GM12878 (cell line): ENCODE measurements around the gene MYO1E. TPM values are rescaled to one million over a fixed set of nuclear protein-coding genes. Genes with fewer than 3 reads are reported as not detected.

Experiments
- ATAC-seq: fragments of 200-7000 bp; cut with Tn5 transposase; 3 replicates; pipeline ENCODE4 v1.9.1; 2020; ENCODE audit warnings: mild to moderate bottlenecking, moderate library complexity
- BruUV-seq: library from RNA; stranded (reverse); fragments of 400-500 nt; replicated peaks from 2 replicates; lab custom pipeline; 2021; lab: Mats Ljungman, UMichigan
- CTCF ChIA-PET: fragments of 300-600 bp; sonication (Branson Sonifier 250); formaldehyde crosslinking; extraction: SDS; loops from one replicate; lab custom pipeline; 2021; ENCODE audit warnings: inconsistent platforms; lab: Yijun Ruan, JAX
- POLR2A ChIA-PET: fragments of 350-600 bp; formaldehyde crosslinking; extraction: SDS; loops from one replicate; lab custom pipeline; 2021; ENCODE audit warnings: inconsistent platforms; lab: Charles Lee
- RAD21 ChIA-PET: fragments of 300-600 bp; sonication (Branson Sonifier 250); formaldehyde crosslinking; loops from one replicate; lab custom pipeline; 2023; ENCODE audit warnings: antibody characterized with exemption; ENCODE audit not compliant: unreplicated experiment; lab: Charles Lee
- SMC1A ChIA-PET: fragments of 300-600 bp; sonication (Branson Sonifier 250); formaldehyde crosslinking; loops from one replicate; lab custom pipeline; 2023; ENCODE audit not compliant: unreplicated experiment, uncharacterized antibody; lab: Charles Lee
- DNase-seq: peaks from one replicate; pipeline ENCODE4 v3.0.0-alpha.2; 2011; ENCODE audit warnings: low read depth, low spot score
- FAIRE-seq: peaks from 3 replicates; lab custom pipeline; 2011; peaks lifted over from hg19 to GRCh38; lab: Jason Lieb, UNC
- H2AFZ ChIP-seq: 2 replicates; pipeline ENCODE4 v1.6.0; 2011; ENCODE audit warnings: low read depth, low read length, control low read depth; ENCODE audit not compliant: control insufficient read depth
- H3K27ac ChIP-seq: 2 replicates; pipeline ENCODE4 v1.5.1; 2011; ENCODE audit warnings: control low read depth; ENCODE audit not compliant: control insufficient read depth, insufficient read depth
- H3K27me3 ChIP-seq, 2 experiments: replicated peaks in 1 of 2; 2 replicates each; pipeline versions ENCODE4 v1.6.0 to v1.6.1; 2011; ENCODE audit warnings: low read length in 1 of 2; ENCODE audit not compliant: control insufficient read depth in 2 of 2, insufficient read depth in 2 of 2
- H3K36me3 ChIP-seq, 2 experiments: 2 replicates each; pipeline ENCODE4 v1.5.1; 2011; ENCODE audit warnings: low read length in 1 of 2; ENCODE audit not compliant: control insufficient read depth in 2 of 2, insufficient read depth in 2 of 2
- H3K4me1 ChIP-seq: 2 replicates; pipeline ENCODE4 v1.6.1; 2011; ENCODE audit warnings: mild to moderate bottlenecking, low read length, moderate library complexity, mixed read lengths; ENCODE audit not compliant: control insufficient read depth, insufficient read depth
- H3K4me2 ChIP-seq: 2 replicates; pipeline ENCODE4 v1.6.0; 2011; ENCODE audit warnings: control low read depth; ENCODE audit not compliant: control insufficient read depth, insufficient read depth
- H3K4me3 ChIP-seq: fragments of 200-600 bp; sonication (generic); 2 replicates; pipeline ENCODE4 v1.5.1; 2016
- H3K79me2 ChIP-seq: 2 replicates; pipeline ENCODE4 v1.6.0; 2011; ENCODE audit warnings: low read length; ENCODE audit not compliant: control insufficient read depth, insufficient read depth
- H3K9ac ChIP-seq: 2 replicates; pipeline ENCODE4 v1.8.0; 2011; ENCODE audit warnings: low read length, control low read depth, mixed read lengths; ENCODE audit not compliant: control insufficient read depth, insufficient read depth
- H3K9me3 ChIP-seq: replicated peaks from 3 replicates; pipeline ENCODE4 v1.5.1; 2011; ENCODE audit warnings: mild to moderate bottlenecking, low read length; ENCODE audit not compliant: control insufficient read depth, insufficient read depth
- H4K20me1 ChIP-seq: 2 replicates; pipeline ENCODE4 v1.6.0; 2011; ENCODE audit not compliant: control insufficient read depth, insufficient read depth
- EED ChIP-seq: sonication (generic); IDR thresholded peaks from 2 replicates; pipeline ENCODE4 v1.6.1; 2016; ENCODE audit warnings: antibody characterized with exemption, low read depth
- GABPA ChIP-seq: IDR thresholded peaks from 2 replicates; pipeline ENCODE4 v1.6.1; 2014; ENCODE audit warnings: antibody characterized with exemption, low read depth, mild to moderate bottlenecking, inconsistent platforms
- IKZF1 ChIP-seq: fragments of 450-650 bp; conservative IDR thresholded peaks from 2 replicates; pipeline ENCODE4 v1.6.1; 2017; ENCODE audit warnings: antibody characterized with exemption, mild to moderate bottlenecking
- JUNB ChIP-seq: IDR thresholded peaks from 2 replicates; pipeline ENCODE4 v1.6.1; 2016; ENCODE audit warnings: antibody characterized with exemption, mild to moderate bottlenecking
- KAT2A ChIP-seq: conservative IDR thresholded peaks from 2 replicates; pipeline ENCODE4 v1.6.1; 2011; ENCODE audit warnings: low read depth, low read length; ENCODE audit not compliant: control insufficient read depth
- MTA2 ChIP-seq: fragments of 450-650 bp; IDR thresholded peaks from 2 replicates; pipeline ENCODE4 v1.6.1; 2016; ENCODE audit warnings: low read depth, mild to moderate bottlenecking, moderate library complexity
- ZBTB40 ChIP-seq: fragments of 450-650 bp; IDR thresholded peaks from 2 replicates; pipeline ENCODE4 v1.6.1; 2016; ENCODE audit warnings: mild to moderate bottlenecking, moderate library complexity, borderline replicate concordance
- ZNF384 ChIP-seq: IDR thresholded peaks from 2 replicates; pipeline ENCODE4 v1.6.1; 2012; ENCODE audit warnings: low read depth, mild to moderate bottlenecking, low read length, improper control_type of control experiment, borderline replicate concordance
- WGBS: methylation state at CpG from one replicate; pipeline ENCODE4 v1.1.6; 2016; ENCODE audit warnings: low lambda C conversion rate; ENCODE audit not compliant: insufficient replicate concordance, insufficient coverage; ENCODE audit errors: missing lambda C conversion rate; 5-methylcytosine and 5-hydroxymethylcytosine counted together
- in situ Hi-C: fragments of 300-500 bp; cut with MboI; formaldehyde crosslinking; loops from 9 replicates; pipeline ENCODE4 v1.14.3; 2018; ENCODE audit warnings: mixed read lengths
- intact Hi-C: fragments of 100-400 bp; cut with micrococcal nuclease; formaldehyde crosslinking; loops from one replicate; pipeline ENCODE4 v1.14.2; 2022; ENCODE audit not compliant: unreplicated experiment
- polyA plus RNA-seq, 11 experiments: library from polyadenylated mRNA; depleted of rRNA in 4 of 11; unstranded in 6 of 11; stranded (reverse) in 5 of 11; fragments of >200 nt; fragmentation: Nextera tagmentation in 4 of 11; fragmentation: Illumina TruSeq in 1 of 11; extraction: Ambion mirVana in 4 of 11; extraction: Trizol in 1 of 11; gene quantifications; 1 replicate in 1 of 11; 2 replicates in 10 of 11; pipeline versions ENCODE4 v1.2.1 to v1.2.3, GENCODE V29; 2011 to 2016; ENCODE audit warnings: inconsistent platforms in 2 of 11, missing spikeins in 2 of 11, low read depth in 1 of 11
- total RNA-seq, 4 experiments: library from RNA; depleted of rRNA in 3 of 4; stranded (reverse); fragments of >200 nt in 3 of 4; fragmentation: Illumina TruSeq in 1 of 4; extraction: Trizol in 1 of 4; gene quantifications; 2 replicates each; pipeline versions ENCODE4 v1.2.1 to v1.2.3, GENCODE V29; 2013 to 2021

MYO1E gene
- total and polyA plus RNA-seq, 10 of the 15 experiments (the other 5 are each of a cell fraction or from before 2014, with no cell fraction given) = 10.3 to 266 (median 64.9) TPM

GRCh38 chr15:59157396-59157795 is 215.3 kb downstream of the MYO1E start:
- Histone ChIP-seq H3K4me3 (no peak overlapping the region), H3K79me2 (no peaks in the 10 kb centered on the region)
- TF ChIP-seq GABPA = no peak
- TF ChIP-seq, all 136 proteins: peak for 0
- ChIA-PET POLR2A (no interaction called here), SMC1A (no interaction called here), RAD21 (no interaction called here), CTCF (interaction anchor here (1.3 kb wide), 1 partner anchor 336 kb away, joined by 4 read pairs; no protein-coding TSS in a partner anchor)
- intact Hi-C loops (no loop called here), in situ Hi-C loops (no loop called here)
- no peaks in the 10 kb centered on the region for H4K20me1 ChIP-seq
- no peak for FAIRE-seq
- H2AFZ ChIP-seq = no peak overlapping the region
- H3K27ac ChIP-seq = no peak overlapping the region
- H3K9ac ChIP-seq = no peak overlapping the region
- 90% methylated on average over 5 of the region's 5 CpGs for WGBS
- no peak for ATAC-seq
- no peaks in the 10 kb centered on the region for H3K4me1 ChIP-seq
- no peak for DNase-seq
- no peaks in the 10 kb centered on the region for H3K9me3 ChIP-seq
- no TSS peak for BruUV-seq
- no peak overlapping the region for H3K4me2 ChIP-seq
- H3K27me3 ChIP-seq = no peaks in the 10 kb centered on the region
- H3K36me3 ChIP-seq = peaks cover 14 to 54% of the 10 kb centered on the region in 2 experiments

GRCh38 chr15:59155431-59155830 is 217.2 kb downstream of the MYO1E start:
- intact Hi-C loops (no loop called here), in situ Hi-C loops (no loop called here)
- no peaks in the 10 kb centered on the region for H4K20me1 ChIP-seq
- 97% methylated on average over 4 of the region's 4 CpGs for WGBS
- H3K79me2 ChIP-seq = no peaks in the 10 kb centered on the region
- H3K27me3 ChIP-seq = no peaks in the 10 kb centered on the region
- H3K4me1 ChIP-seq = no peaks in the 10 kb centered on the region
- no peak overlapping the region for H3K4me2 ChIP-seq
- ATAC-seq (no peak), FAIRE-seq (no peak)
- H3K9ac ChIP-seq = no peak overlapping the region
- no TSS peak for BruUV-seq
- H2AFZ ChIP-seq = no peak overlapping the region
- RAD21 ChIA-PET = no interaction called here
- CTCF ChIA-PET = interaction anchor here (1.2 to 1.5 kb wide), 2 partner anchors 315 to 346 kb away, joined by 3 to 4 read pairs; no protein-coding TSS in a partner anchor
- no peak for TF ChIP-seq MTA2
- TF ChIP-seq ZBTB40 = no peak
- no peak for TF ChIP-seq ZNF384
- no peak for TF ChIP-seq IKZF1
- TF ChIP-seq KAT2A = no peak
- TF ChIP-seq JUNB = no peak
- no peak for TF ChIP-seq EED
- TF ChIP-seq, all 136 proteins: peak for 0
- H3K9me3 ChIP-seq = no peaks in the 10 kb centered on the region
- no peak for DNase-seq
- POLR2A ChIA-PET = no interaction called here
- no peak overlapping the region for H3K4me3 ChIP-seq
- H3K27ac ChIP-seq = no peak overlapping the region
- H3K36me3 ChIP-seq = peaks cover 14 to 49% of the 10 kb centered on the region in 2 experiments
- SMC1A ChIA-PET = no interaction called here
